HG03025 (cell line): Measurements from ENCODE around the gene GRID2.

ENCODE experiments used
- ATAC-seq: cut with Tn5 transposase; IDR thresholded peaks from one replicate; pipeline ENCODE4 v1.9.1; 2021; ENCODE audit warnings: mild to moderate bottlenecking, moderate library complexity; ENCODE audit not compliant: unreplicated experiment, low FRiP score

Gene GRID2

GRCh38 chr4:93448691-93449293 is 1145.0 kb downstream of the GRID2 start:
- no peak for ATAC-seq

DNA sequence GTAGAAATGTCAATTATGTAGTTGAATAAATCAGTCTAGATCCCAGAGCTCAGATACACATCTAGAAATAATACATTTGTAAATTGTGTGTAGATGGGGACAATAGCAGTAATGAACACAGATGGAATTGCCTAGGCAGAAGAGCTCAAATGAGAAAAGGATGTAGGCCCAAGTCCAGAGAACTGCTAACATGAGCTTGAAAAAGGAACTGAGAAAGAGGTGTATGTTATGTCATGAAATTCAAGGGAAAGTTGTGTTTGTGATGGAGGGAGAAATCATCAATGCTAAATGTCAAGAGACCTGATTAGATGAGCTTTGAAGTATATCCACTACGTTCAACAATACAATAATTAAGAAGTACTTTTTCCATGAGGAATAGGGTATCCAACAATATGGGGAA is 1148.2 kb downstream of the GRID2 start:
- ATAC-seq, result no peak

GRCh38 chr4:93461541-93461940 is 1157.8 kb downstream of the GRID2 start:
- ATAC-seq, result no peak

GRCh38 chr4:93466446-93466845 is 1162.7 kb downstream of the GRID2 start:
- ATAC-seq, result no peak

GRCh38 chr4:93467484-93468155 is 1163.9 kb downstream of the GRID2 start:
- ATAC-seq, result no peak

DNA sequence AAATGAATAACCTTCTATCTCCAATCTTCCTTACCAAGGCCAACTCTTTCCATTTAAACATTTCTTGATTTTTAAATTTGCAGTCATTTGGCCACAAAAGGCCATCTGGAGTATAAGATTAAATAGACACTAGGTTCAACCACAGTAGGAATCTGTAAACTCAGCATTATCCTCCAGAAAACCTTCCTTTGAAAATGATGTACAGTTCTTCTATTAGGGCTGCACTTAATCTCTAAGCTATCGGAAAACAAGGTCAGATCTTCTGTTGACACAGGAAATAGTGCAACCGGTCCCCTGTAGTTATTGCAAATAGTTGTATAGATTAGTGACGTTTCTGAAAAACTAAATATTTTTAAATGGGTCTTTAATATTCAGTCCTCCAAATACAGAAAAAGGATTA is 1165.8 kb downstream of the GRID2 start:
- no peak for ATAC-seq

- ATAC-seq, result no peak
Observed at GRCh38 chr4:93475730-93476129, 1172.0 kb downstream of the GRID2 start.

DNA sequence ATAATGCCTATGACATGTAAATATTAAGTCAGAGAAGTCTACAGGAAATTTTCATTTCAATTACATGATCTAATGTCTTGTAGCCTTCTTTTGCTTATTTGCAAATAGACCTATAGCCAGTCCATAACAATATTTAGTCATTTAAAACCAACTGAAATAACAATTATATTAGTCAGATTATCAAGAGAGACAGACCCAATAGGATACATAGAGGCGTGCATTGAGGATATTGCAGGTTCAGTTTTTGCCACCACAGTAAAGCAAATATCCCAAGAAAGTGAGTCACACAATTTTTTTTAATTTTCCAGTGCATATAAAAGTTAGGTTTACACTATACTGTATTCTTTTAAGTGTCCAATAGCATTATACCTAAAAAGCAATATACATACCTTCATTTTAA is 1175.0 kb downstream of the GRID2 start:
- no peak for ATAC-seq

- ATAC-seq, result no peak
Observed at GRCh38 chr4:93480452-93480851, 1176.7 kb downstream of the GRID2 start.

DNA sequence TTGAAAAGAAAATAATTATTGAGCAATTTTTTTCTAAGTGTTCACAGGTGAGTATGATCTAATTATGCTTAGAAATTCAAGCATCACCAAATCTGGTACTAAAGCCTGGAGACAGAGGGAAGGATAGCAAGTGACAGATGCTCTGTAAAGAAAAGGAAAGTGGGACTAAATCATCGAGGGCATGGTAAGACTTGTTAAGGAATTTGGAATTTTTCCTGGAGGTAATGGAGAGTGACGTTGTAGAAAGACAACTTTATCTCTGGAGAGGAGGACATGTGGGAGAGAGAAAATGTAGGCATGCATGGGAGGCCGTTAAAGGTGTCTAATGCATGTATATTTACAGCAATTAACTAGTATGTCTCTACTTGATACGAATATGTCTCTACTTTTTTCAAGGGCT is 1191.6 kb downstream of the GRID2 start:
- no peak for ATAC-seq

GRCh38 chr4:93501244-93501643 is 1197.5 kb downstream of the GRID2 start:
- no peak for ATAC-seq

GRCh38 chr4:93501946-93502345 is 1198.2 kb downstream of the GRID2 start:
- ATAC-seq, result no peak

DNA sequence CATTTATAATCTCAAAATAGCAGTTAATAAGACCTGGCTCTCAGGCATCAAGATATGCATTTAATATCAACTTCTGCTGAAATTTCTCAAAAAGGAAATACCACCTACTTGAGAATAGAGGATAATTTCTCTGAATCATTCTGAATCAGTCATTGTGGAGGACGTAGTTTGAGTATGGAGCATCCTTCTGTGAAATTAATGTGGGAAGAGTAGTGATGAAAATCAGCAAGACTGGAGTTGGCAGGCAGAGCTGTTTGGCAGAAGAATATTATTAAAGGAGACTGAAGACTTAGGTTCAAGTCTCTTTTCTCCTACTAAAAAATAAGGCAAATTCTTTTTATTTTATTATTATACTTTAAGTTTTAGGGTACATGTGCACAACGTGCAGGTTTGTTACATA is 1199.2 kb downstream of the GRID2 start:
- ATAC-seq, result no peak

DNA sequence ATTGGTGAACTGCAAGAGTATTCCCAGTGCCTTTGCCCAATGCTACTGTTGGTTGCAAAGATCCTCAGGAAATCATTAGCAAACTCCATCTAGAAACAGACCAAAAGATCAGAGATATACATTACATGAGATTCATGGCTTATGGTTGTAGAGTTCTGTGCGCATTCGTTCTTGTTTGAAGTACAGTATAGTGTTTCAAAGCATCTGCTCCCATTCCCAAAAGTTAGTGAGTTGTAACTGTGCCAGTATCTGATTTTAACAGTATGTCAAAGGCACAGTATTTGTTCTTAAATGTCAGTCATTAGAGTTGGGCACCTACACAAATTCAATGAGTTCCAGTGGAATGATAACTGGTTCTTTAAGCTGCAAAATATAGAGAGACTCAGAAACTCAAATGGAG is 1210.1 kb downstream of the GRID2 start:
- no peak for ATAC-seq

GRCh38 chr4:93515208-93515607 is 1211.4 kb downstream of the GRID2 start:
- no peak for ATAC-seq

DNA sequence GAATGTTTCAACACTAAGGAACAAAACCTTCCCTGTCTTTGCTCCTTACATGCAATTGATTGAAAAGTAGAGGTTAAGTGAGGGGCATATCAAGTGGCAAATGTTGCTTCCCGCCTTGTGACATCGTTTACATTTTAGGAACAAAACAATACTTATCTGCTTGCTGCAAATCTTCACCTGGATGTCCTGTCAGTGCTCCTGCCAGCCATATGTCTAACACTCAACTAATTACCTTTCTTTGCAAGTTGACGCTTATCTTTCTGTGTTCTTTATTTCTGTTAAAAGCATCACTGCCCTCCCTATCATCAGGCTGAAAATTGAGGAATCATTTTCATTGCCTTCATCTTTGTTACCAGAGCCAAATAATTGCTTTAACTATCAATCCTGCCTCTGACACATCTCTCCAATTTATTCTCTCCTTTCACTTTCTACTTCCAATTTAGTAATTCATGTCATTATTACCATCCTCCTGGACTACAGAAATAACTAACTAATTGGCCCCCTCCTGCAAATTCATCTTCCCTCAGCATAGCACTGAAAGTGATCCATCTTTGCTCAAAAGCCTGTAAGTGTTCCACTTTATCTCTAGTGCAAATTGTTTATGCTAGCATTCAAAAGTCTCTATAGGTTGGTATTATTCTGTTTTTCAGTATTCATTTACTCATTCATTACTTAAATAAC is 1226.1 kb downstream of the GRID2 start:
- no peak for ATAC-seq

DNA sequence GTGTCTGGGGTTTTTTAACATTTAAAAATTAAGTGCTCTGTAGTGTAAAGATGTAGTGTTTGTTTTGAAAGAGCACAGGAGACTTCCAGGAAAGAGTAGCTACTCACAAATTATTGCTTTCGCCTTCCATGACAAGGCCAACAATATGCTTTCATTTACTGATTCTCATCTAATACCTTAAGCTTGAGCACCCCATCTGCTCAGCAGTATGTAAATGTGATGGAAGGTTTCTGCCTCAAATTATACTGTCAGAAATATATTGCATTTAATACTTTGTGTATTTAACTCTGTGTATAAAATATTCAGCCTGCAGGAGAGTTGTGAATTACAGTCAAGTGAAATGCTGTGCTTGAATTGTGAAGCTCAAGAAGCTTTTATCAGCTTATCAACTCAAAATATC is 1228.5 kb downstream of the GRID2 start:
- no peak for ATAC-seq

- no peak for ATAC-seq
Observed at GRCh38 chr4:93540562-93540961, 1236.8 kb downstream of the GRID2 start.

- ATAC-seq, result no peak
Observed at GRCh38 chr4:93561842-93562241, 1258.1 kb downstream of the GRID2 start.

DNA sequence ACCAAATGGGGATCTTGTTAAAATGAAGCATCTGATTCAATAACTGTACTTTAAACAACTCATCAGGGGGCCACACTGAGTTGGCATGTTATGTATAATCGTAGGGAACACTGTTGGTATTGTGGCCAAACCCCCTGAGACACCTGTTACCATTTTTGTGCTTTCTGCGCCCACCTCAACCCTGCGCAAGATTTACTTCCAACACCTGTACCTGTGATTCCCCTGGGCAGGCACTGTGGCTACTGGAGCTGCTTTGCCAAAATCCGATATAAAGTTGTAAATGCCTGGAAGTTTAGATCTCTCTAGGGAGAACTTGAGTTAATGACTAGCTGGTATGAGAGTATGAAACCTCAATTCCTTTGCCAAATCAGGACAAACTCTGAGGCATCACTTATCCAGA is 1265.0 kb downstream of the GRID2 start:
- ATAC-seq, result no peak

DNA sequence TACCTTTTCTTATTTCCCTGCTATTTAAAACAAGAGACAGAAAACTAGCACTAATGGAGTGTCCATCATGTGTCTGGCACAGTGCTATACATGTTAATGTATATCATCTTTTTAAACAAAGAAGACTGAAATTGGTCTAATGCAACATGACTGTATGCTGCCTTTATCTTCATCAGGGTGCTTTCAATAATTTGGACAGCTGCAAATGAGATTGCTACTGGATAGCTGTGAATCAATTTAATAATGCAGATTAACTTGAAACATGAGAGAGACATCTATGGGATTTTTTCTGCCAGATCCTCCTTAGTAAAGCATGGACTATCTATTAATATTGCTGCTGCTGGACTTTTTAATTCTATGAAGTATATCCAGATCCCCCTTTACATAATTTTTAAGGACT is 1269.5 kb downstream of the GRID2 start:
- ATAC-seq, result no peak

DNA sequence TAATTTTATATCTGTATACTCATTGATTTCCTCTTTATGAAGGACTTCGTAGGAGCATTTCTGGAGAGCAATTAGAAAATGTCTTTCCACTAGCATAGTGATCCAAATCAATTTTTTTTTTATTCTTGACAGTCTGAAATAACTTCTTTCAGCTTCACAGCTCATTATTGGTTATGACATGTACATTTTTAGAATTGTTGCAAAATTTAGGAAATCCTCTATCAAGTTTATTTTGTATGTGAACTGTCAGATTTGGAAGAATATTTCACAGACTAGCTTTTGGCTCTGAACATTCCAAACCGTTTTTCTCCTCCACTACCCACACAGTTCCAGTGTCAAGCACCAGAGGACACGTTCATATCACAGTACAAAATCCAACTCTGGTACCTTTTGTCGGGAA is 1275.2 kb downstream of the GRID2 start:
- no peak for ATAC-seq
